ENCODE measurements around the gene MAPK6. TPM values are rescaled to one million over a fixed set of nuclear protein-coding genes. Genes with fewer than 3 reads are reported as not detected.

MAPK6 gene
- polyA plus RNA-seq, 1 donor from 2014 or later, result 140 TPM

GRCh38 chr15:52005748-52006701, 13.0 kb upstream of the MAPK6 start:
- no peak overlapping the region for H3K4me2 ChIP-seq (ENCODE audit: low read length)
- H3K36me3 ChIP-seq (ENCODE audit: insufficient read depth, low read length), result no peaks in the 10 kb centered on the region
- H4K20me1 ChIP-seq (ENCODE audit: insufficient read depth), result no peaks in the 10 kb centered on the region
- H2AFZ ChIP-seq (ENCODE audit: low read depth, low read length), result no peak overlapping the region
- H3K27ac ChIP-seq (ENCODE audit: low read length), result no peak overlapping the region
- TF ChIP-seq REST (IDR thresholded peaks at IDR 0.05; ENCODE audit: borderline replicate concordance) (no peak), RAD21 (conservative IDR thresholded peaks at IDR 0.05) (no peak), SMC3 (conservative IDR thresholded peaks at IDR 0.05; ENCODE audit: poor library complexity) (no peak), CTCF (IDR thresholded peaks at IDR 0.05; ENCODE audit: poor library complexity, severe bottlenecking) (no peak), EZH2 (IDR thresholded peaks at IDR 0.05; ENCODE audit: borderline replicate concordance, insufficient read depth, low read length, poor library complexity, severe bottlenecking) (no peak), EP300 (conservative IDR thresholded peaks at IDR 0.05; ENCODE audit: poor library complexity, severe bottlenecking) (no peak), POLR2AphosphoS5 (IDR thresholded peaks at IDR 0.05) (no peak), TAF1 (IDR thresholded peaks at IDR 0.05; ENCODE audit: low read depth) (no peak), MXI1 (conservative IDR thresholded peaks at IDR 0.05; ENCODE audit: poor library complexity, severe bottlenecking) (no peak)
- no peak overlapping the region for H3K9ac ChIP-seq (ENCODE audit: low read length)
- no peaks in the 10 kb centered on the region for H3F3A ChIP-seq (ENCODE audit: insufficient read depth, low read length, poor library complexity, severe bottlenecking)
- H3K79me2 ChIP-seq (replicated peaks; ENCODE audit: insufficient read depth, low read length), result no peaks in the 10 kb centered on the region
- no peak overlapping the region for H3K4me3 ChIP-seq (ENCODE audit: low read length)
- H3K9me3 ChIP-seq (ENCODE audit: low read length), result no peaks in the 10 kb centered on the region
- no peaks in the 10 kb centered on the region for H3K9me2 ChIP-seq (ENCODE audit: insufficient read depth, low read length)
- no peaks in the 10 kb centered on the region for H3K27me3 ChIP-seq (ENCODE audit: insufficient read depth, low read depth, low read length)

GRCh38 chr15:52006702-52007340, 12.2 kb upstream of the MAPK6 start:
- no peak overlapping the region for H3K9ac ChIP-seq (ENCODE audit: low read length)
- no peaks in the 10 kb centered on the region for H3F3A ChIP-seq (ENCODE audit: insufficient read depth, low read length, poor library complexity, severe bottlenecking)
- H2AFZ ChIP-seq (ENCODE audit: low read depth, low read length), result no peak overlapping the region
- TF ChIP-seq REST (IDR thresholded peaks at IDR 0.05; ENCODE audit: borderline replicate concordance) (no peak), EP300 (conservative IDR thresholded peaks at IDR 0.05; ENCODE audit: poor library complexity, severe bottlenecking) (no peak), SMC3 (conservative IDR thresholded peaks at IDR 0.05; ENCODE audit: poor library complexity) (no peak)
- no peaks in the 10 kb centered on the region for H3K9me3 ChIP-seq (ENCODE audit: low read length)
- H3K79me2 ChIP-seq (replicated peaks; ENCODE audit: insufficient read depth, low read length), result no peaks in the 10 kb centered on the region
- H3K9me2 ChIP-seq (ENCODE audit: insufficient read depth, low read length), result no peaks in the 10 kb centered on the region
- no peak overlapping the region for H3K27ac ChIP-seq (ENCODE audit: low read length)
- no peaks in the 10 kb centered on the region for H4K20me1 ChIP-seq (ENCODE audit: insufficient read depth)
- H3K36me3 ChIP-seq (ENCODE audit: insufficient read depth, low read length), result no peaks in the 10 kb centered on the region
- no peaks in the 10 kb centered on the region for H3K27me3 ChIP-seq (ENCODE audit: insufficient read depth, low read depth, low read length)
- no peak overlapping the region for H3K4me2 ChIP-seq (ENCODE audit: low read length)
- H3K4me3 ChIP-seq (ENCODE audit: low read length), result no peak overlapping the region

Measured in neural cell (in vitro differentiated cells).